IPS DF 4.7 (cell line): ENCODE data around the gene TMED1.

Source experiments
- DNase-seq: peaks from one replicate; pipeline ENCODE4 v3.0.0-alpha.2; 2013; ENCODE audit warnings: low spot score; ENCODE audit errors: extremely low read depth

Gene TMED1

DNA sequence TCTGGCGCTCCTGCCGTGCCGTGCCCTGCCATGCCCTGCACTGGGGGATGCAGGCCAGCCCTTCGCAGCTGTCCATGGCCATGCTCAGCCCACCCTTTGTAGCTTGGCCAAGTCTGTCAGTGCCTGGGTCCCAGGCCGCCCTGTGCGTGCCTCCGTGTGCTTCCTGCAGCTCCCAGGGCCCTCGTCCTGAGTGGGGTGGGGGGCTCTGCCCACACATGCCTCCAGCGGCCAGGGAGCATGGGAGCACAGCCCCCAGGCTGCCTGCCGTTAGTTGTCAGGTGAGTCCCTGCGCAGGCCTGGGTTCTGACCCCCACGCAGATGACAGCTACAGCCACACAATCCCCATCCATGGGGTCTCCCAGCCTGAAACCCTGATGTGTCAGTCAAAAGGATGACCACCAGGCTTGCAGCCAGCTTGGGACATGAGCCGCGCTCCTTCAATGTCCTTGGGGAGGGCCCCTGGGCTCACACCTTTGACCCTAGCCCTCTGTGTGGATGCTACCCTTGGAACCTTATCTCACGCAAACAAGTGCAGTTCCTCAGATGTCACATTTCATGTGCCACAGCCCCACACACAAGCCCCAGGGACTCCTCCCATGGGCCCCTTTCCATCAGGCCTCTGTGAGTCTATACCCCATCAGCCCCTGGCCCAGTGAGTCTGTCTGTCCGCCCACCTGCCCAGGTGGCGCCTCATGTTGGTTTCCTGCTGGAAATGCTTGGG lies 24.5 kb downstream of the TMED1 start:
- DNase-seq, result no peak

DNA sequence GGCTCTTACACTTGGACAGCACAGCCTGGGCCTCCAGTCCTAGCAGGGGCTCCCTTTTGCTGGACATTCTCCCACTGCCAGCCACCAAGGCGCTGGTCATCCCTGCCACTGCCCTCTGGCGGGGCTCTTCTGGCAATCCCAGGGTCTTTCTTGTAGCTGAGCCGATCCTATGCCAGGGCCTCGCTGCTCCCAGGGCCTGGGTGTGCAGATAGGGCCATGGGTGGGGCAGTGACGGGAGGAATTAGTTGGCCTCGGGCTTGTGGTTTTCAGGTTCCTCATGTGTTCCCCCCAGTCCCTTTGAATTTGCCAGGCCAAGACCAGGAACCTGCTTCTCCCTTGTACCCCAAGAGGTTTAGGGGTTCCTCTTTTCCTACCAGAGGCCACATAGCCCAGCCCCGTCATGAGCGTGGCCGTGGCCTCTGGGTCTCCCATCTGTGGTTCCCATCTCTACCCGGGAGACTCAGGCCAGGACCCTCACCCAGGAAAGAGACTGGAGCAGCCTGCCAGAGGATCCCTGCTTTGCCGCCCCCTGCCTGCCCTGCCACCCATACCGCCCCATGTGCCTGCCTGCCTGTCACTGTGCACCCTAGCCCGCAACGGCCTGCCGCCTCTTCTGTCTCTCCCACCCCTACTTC lies 26.2 kb downstream of the TMED1 start:
- DNase-seq, result no peak

DNA sequence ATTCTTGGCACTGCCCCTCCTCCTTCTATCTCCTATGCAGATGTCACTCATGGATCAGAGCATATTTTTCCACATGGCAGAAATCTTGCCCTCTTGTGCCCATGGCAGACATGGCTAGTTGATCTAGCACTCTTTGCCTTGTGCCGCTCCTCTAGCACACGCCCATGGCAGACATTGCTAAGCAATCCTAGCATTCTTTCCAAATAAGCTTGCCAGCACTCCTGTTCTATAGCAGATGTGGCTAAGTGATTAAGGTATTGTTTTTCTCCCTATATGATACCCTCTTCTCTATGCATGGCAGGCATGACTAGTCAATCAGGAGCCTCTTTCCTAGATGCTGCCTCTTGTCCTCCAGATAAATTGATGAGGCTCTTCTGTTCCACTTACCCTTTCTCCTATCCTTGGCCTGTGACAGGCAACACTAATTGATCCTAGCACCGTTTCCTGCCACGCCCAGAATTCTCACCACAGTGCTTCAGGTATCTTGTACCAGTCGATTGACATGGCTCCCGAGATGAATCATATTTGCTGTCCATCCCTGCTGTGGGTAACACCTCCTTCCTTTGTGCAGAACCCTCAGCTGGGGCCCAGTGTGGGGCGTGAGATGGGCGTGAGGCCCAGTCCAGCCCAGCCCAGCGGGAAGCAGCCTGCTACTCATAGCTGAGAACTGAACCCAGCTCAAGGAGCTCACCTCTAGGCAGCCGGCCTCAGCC lies 26.9 kb downstream of the TMED1 start:
- DNase-seq, result no peak

DNA sequence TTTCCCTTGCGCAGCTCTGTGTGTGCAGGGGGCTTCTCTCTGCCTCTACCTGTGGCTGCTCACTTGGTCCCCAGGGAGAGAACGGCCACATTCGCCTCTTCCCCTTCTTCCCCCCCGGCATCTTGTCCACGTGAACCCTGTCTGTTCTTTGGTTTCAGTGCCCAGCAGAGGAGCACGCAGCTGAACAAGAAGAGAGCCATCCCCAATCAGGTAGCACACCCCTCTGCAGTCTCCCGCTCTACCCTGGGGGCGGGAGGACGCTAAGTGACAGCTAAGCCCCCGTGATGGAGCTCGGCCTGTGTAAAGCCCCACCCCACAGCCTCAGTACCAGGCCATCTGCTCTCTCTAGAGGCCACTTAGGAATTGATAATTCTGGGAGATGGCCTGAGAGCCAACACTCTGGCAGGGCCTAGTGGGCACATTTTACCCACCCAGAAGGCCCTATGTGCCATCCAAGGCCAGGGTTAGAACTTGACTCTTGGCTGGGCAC lies 30.2 kb downstream of the TMED1 start:
- DNase-seq, result no peak

DNA sequence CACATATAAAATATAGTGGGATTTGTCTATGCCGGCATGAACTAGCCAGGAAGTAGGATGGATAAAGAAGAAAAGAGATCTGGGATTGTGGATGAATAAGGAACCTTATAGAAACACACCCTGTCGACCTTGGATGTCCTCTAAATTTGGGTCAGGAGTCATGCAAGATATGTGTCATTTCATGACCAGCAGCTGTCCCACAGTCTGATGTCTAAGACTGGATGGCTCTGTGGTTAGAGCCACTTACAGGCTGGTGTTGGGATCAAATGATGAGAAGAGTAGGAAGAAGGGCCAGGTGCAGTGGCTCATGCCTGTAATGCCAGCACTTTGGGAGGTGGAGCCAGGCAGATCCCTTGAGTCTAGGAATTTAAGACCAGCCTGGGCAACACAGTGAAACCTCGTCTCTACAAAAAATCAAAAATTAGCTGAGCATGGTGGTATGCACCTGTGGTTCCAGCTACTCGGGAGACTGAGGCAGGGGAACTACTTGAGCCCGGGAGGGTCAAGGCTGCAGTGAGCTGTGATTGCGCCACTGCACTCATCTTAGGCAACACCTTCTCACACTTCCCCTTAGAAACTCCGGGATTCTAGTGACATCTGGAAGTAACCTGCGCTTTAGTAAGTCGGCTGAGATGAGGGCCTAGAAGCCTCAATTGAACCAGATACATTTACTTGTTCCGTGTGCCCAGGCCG lies 30.8 kb downstream of the TMED1 start:
- DNase-seq, result no peak

DNA sequence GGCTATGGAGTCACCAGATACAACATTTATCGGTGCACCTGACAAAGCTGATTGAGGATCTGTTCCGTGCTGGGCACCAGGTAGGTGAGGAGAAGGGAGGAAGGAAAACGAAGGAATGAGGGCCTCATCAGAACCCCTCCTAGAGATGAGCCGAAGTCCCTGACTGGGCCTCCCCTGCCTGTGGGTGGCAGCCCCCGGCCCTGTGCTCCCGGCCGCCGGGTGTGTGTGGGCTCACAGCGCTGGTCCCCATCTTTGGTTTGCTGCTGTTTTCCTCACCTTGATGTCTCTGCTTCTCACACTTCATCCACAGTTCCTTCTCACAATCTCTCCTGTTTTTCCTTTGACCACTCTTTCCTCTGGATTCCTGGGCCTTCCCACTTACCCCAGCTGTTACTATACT lies 32.8 kb downstream of the TMED1 start:
- no peak for DNase-seq

DNA sequence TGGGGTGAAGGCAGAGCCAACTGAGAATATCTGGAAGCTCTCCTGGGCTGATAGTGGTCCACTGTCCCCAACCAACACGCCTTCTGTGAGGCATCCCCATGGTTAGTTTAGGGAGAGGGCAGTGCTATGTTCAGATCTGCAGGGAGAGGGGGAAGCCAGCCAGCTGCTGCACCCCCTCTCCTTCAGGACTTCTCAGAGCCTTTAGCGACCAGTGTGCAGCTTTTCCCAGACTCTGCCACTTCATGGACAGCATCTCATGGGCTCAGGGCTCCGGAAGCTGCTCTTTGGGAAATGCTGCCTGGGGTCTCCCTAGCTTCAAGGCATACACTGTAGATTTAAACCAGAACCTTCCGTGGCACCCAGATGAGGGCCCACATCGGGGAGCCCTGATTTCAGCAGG lies 33.5 kb downstream of the TMED1 start:
- DNase-seq, result no peak

DNA sequence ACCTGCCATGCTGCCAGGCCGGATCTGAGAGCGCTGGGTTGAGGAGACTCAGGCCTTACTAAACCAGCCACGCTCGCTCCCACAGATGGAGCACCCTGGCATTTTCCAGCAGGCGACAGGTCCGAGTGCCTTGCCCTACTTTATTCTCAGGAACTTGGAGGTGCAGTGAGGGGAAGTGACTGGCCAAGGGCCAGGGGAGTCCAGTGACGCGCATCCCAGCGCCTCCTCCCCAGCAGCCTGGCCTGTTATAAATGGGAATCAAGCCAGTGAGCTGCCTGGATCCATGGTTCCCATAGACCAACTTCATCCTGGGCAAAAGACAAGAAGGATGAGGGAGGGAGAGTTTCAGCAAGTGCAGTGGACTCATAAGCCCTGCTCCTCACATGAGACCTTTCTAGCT lies 35.5 kb downstream of the TMED1 start:
- DNase-seq, result no peak

DNA sequence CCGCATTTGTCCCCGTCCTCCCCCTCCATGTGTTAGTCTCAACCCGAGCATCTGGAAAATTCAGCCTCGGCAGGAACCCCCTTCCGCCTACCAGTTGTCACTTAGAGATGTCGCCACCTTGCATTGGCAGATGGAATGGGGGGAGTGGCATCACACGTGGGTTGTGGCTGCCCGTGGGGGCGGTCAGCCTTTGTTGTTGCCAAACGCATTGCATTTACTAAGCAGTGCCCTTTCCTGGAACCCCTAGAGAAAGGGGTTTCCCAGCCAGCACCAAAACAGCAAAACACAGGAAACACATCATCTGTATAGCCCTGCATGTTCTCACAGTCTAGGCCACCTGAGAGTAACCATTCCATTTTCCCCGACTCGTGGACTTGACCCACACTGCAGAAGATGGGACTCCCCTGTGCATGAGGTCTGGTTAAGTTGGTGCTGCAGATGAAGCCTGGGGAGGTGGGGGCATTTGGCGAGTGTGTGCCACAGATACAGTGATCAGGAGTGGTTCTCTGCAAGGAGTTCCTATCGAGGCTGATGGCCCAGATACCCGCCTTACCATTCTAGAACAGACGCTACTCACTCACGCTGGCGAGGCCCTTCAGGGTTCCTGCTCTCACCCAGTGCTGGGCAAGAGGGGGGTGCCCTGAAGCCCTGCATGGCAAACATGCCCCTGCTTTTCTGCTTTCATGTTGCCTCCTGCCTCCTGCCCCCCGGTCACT lies 38.3 kb downstream of the TMED1 start:
- no peak for DNase-seq

DNA sequence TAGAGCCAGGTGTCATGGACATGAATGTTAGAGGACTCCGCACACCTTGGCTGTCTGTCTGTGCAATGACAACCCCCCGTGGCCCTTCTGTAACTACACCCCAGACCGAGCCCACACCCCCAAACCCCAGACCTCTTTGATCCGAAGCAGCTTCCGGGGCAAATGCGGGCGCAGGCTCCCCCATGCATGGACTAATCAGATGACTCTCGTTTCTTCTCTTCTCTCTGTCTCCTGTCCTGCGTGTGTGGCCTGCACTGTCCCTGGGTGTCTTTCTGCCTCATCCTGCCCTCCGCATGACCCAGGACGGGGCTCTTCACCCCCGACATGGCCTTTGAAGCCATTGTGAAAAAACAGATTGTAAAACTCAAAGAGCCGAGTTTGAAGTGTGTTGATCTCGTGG lies 38.9 kb downstream of the TMED1 start:
- DNase-seq, result no peak

DNA sequence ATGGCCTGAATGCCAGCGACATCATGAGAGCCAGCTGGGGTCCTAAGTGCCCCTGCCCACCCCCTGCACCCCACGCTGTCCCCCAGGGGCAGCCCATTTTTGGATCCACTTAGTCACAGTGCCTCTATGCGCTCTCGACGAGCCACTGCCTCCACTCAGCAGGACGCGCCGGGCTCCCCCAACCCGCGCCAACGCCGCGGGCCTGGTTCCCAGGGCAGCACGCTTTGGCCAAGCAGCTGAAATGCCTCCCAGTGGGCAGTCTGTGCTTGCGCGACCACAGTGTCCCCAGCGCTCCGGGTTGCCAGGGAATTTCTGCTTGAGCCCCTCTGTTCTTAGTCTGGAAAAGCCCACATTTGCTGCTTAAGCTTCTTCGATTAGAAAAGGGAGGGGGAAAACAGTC lies 39.4 kb downstream of the TMED1 start:
- DNase-seq, result no peak

DNA sequence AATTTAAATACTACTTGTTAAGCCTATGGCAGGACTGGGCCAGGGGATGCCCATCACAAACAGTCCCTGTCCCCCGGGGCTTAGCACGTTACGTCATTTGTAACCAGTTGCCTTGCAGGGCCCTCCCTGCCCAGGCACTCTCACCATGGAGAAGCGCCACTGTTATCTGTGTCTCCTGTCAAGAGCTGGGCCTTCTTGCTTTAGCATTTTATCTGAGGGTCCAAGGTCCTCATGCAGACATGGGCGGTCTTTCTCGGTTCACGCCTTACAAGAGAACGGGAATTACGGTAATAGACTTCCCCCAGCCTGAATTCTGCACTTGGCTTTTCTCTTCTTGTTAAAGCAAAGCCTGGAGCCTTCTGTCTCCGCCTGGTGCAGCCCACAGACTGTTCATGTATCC lies 46.1 kb downstream of the TMED1 start:
- DNase-seq, result no peak

DNA sequence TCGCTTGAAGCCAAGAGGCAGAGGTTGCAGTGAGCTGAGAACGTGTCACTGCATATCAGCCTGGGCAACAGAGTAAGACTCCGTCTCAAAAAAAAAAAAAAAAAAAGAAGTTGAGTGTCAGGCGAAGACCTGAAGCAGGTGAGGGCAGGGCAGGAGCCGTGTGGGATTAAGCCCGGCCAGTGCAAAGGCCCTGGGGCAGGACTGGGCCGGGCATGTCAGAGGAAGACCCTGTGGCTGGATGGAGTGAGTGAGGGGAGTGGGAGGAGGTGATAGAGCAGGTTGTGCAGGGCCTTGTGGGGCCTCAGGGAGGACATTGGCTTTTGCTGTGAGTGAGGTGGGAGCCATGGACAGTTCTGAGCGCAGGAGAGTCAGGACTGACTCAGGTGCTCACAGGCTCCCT lies 47.9 kb downstream of the TMED1 start:
- DNase-seq, result no peak

DNA sequence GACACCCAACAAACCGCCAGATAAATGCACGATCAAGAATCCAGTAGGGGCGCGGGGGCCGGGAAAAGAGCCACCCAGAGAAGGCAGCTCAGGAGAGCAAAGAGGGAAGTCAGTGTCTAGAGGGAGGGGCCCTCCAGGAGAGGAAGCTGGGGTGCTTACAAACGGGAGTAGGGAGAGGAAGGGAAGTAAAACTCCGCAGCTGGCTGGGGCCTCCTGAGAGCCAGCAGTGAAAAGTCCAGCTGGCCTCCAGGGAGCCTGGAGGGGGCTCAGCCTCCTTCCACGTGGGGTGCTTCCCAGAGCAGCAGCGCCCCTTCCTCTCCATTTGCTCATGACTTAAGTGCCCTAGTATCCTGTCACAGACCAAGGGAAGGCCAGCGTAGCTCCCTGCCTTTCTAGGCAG lies 51.8 kb downstream of the TMED1 start:
- DNase-seq, result no peak

DNA sequence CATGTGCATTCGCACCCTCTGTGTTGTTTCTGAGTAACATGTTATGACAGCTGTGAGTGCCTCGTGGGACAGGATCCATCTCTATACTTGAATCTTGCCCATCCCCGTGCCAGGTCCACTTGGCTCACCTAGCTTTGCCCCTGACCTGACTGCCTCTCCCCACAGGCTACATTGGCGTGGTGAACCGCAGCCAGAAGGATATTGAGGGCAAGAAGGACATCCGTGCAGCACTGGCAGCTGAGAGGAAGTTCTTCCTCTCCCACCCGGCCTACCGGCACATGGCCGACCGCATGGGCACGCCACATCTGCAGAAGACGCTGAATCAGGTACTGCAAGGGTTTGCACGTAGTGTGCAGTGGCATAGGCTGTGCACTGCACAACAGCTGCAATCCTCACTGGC lies 53.2 kb downstream of the TMED1 start:
- DNase-seq, result no peak
